PC-3 (cell line): ENCODE measurements around the gene ASTN2. TPM values are rescaled to one million over a fixed set of nuclear protein-coding genes. Genes with fewer than 3 reads are reported as not detected.

Source experiments
- ATAC-seq: fragments of 200-7000 bp; cut with Tn5 transposase; 2 replicates; pipeline ENCODE4 v1.9.1; 2020; ENCODE audit warnings: mild to moderate bottlenecking, moderate library complexity
- BruUV-seq: library from RNA; stranded (reverse); fragments of 400-500 nt; replicated peaks from 2 replicates; lab custom pipeline; 2021; lab: Mats Ljungman, UMichigan
- CTCF ChIA-PET: fragments of 300-600 bp; sonication (Branson Sonifier 250); formaldehyde crosslinking; loops from one replicate; lab custom pipeline; 2022; ENCODE audit warnings: antibody characterized with exemption; lab: Charles Lee
- POLR2A ChIA-PET: fragments of 300-600 bp; sonication (Branson Sonifier 250); formaldehyde crosslinking; loops from one replicate; lab custom pipeline; 2022; ENCODE audit warnings: antibody characterized with exemption; ENCODE audit not compliant: unreplicated experiment; lab: Charles Lee
- DNase-seq: peaks from one replicate; pipeline ENCODE4 v3.0.0-alpha.2; 2015
- H2AFZ ChIP-seq: fragments of 300-600 bp; sonication (generic); 2 replicates; pipeline ENCODE4 v1.6.0; 2016; ENCODE audit warnings: antibody characterized with exemption, low read length
- H3F3A ChIP-seq: fragments of 300-600 bp; sonication (generic); one replicate; pipeline ENCODE4 v1.6.0; 2017; ENCODE audit warnings: antibody characterized with exemption, low read length, control low read depth, mild to moderate bottlenecking; ENCODE audit not compliant: unreplicated experiment
- H3K27ac ChIP-seq: fragments of 300-600 bp; sonication (generic); 2 replicates; pipeline ENCODE4 v1.5.1; 2016; ENCODE audit warnings: mild to moderate bottlenecking, low read length
- H3K27me3 ChIP-seq: fragments of 300-600 bp; sonication (generic); 2 replicates; pipeline ENCODE4 v1.6.1; 2016; ENCODE audit warnings: low read length, mixed read lengths
- H3K36me3 ChIP-seq: fragments of 300-600 bp; sonication (generic); 2 replicates; pipeline ENCODE4 v1.6.1; 2016; ENCODE audit warnings: low read depth, mixed run types, low read length, mixed read lengths
- H3K4me1 ChIP-seq: fragments of 300-600 bp; sonication (generic); 2 replicates; pipeline ENCODE4 v1.5.1; 2016; ENCODE audit warnings: low read length; ENCODE audit not compliant: insufficient read depth
- H3K4me2 ChIP-seq: fragments of 300-600 bp; sonication (generic); 2 replicates; pipeline ENCODE4 v1.6.0; 2016; ENCODE audit warnings: low read length
- H3K4me3 ChIP-seq: fragments of 300-600 bp; sonication (generic); 2 replicates; pipeline ENCODE4 v1.5.1; 2016; ENCODE audit warnings: mild to moderate bottlenecking, low read length, mixed read lengths
- H3K79me2 ChIP-seq: fragments of 300-600 bp; sonication (generic); 2 replicates; pipeline ENCODE4 v1.6.1; 2017; ENCODE audit warnings: low read length, mixed read lengths
- H3K9ac ChIP-seq: fragments of 300-600 bp; sonication (generic); 2 replicates; pipeline ENCODE4 v1.6.0; 2016; ENCODE audit warnings: mild to moderate bottlenecking, low read length
- H3K9me2 ChIP-seq: fragments of 300-600 bp; sonication (generic); replicated peaks from 2 replicates; pipeline ENCODE4 v1.6.1; 2016; ENCODE audit warnings: mixed run types, low read length, mixed read lengths
- H3K9me3 ChIP-seq: fragments of 300-600 bp; sonication (generic); 2 replicates; pipeline ENCODE4 v1.6.1; 2016; ENCODE audit warnings: low read length, mixed read lengths
- H4K20me1 ChIP-seq: fragments of 300-600 bp; sonication (generic); 2 replicates; pipeline ENCODE4 v1.6.1; 2016; ENCODE audit warnings: low read length, mixed read lengths
- CTCF ChIP-seq: fragments of 300-600 bp; sonication (generic); conservative IDR thresholded peaks from 2 replicates; pipeline ENCODE4 v1.5.1; 2017; ENCODE audit warnings: antibody characterized with exemption, low read depth, mild to moderate bottlenecking, low read length
- EZH2 ChIP-seq: fragments of 300-600 bp; sonication (generic); IDR thresholded peaks from one replicate; pipeline ENCODE4 v1.6.1; 2017; ENCODE audit warnings: antibody characterized with exemption, mild to moderate bottlenecking, low read length; ENCODE audit not compliant: unreplicated experiment
- EZH2phosphoT487 ChIP-seq: fragments of 300-600 bp; sonication (generic); IDR thresholded peaks from 2 replicates; pipeline ENCODE4 v1.6.1; 2018; ENCODE audit warnings: mild to moderate bottlenecking, antibody characterized with exemption, low read length, borderline replicate concordance
- intact Hi-C: fragments of 100-400 bp; cut with micrococcal nuclease; formaldehyde crosslinking; loops from 2 replicates; pipeline ENCODE4 v1.9.0; 2023
- total RNA-seq: library from RNA; depleted of rRNA; stranded (reverse); fragments of >200 nt; gene quantifications from 2 replicates; pipeline ENCODE4 v1.2.3, GENCODE V29; 2014

ASTN2 gene
- total RNA-seq, 1 experiment from 2014 or later: 3.5 TPM

GRCh38 chr9:116668970-116669695 lies 745.7 kb downstream of the ASTN2 start:
- no peak overlapping the region for H3K4me2 ChIP-seq
- no peak overlapping the region for H3K27ac ChIP-seq
- TF ChIP-seq CTCF (no peak), EZH2phosphoT487 (no peak), EZH2 (no peak)
- H3K36me3 ChIP-seq: no peaks in the 10 kb centered on the region
- no peak overlapping the region for H3K4me3 ChIP-seq
- no peak overlapping the region for H3K9ac ChIP-seq
- no peaks in the 10 kb centered on the region for H3K4me1 ChIP-seq
- H3K9me3 ChIP-seq: no peaks in the 10 kb centered on the region
- ATAC-seq (no peak), DNase-seq (no peak)
- H3K79me2 ChIP-seq: no peaks in the 10 kb centered on the region
- no peaks in the 10 kb centered on the region for H3F3A ChIP-seq
- no peaks in the 10 kb centered on the region for H3K9me2 ChIP-seq
- ChIA-PET CTCF (no interaction called here), POLR2A (no interaction called here)
- intact Hi-C loops: no loop called here
- BruUV-seq: no TSS peak
- no peaks in the 10 kb centered on the region for H4K20me1 ChIP-seq
- H2AFZ ChIP-seq: no peak overlapping the region
- H3K27me3 ChIP-seq: no peaks in the 10 kb centered on the region

- Histone ChIP-seq H3K4me1 (peaks cover 7% of the 10 kb centered on the region; the same call in 1 of the 2 replicates), H3K4me3 (no peak overlapping the region), H3K9me3 (no peaks in the 10 kb centered on the region), H4K20me1 (no peaks in the 10 kb centered on the region), H3K36me3 (no peaks in the 10 kb centered on the region), H3K9ac (no peak overlapping the region), H3K79me2 (no peaks in the 10 kb centered on the region), H3K27ac (no peak overlapping the region), H3K27me3 (no peaks in the 10 kb centered on the region), H3F3A (no peaks in the 10 kb centered on the region), H2AFZ (no peak overlapping the region), H3K4me2 (no peak overlapping the region), H3K9me2 (no peaks in the 10 kb centered on the region)
- ATAC-seq (no peak), DNase-seq (no peak)
- POLR2A ChIA-PET: no interaction called here
- TF ChIP-seq CTCF: no peak
- TF ChIP-seq EZH2phosphoT487: no peak
- TF ChIP-seq EZH2: no peak
- BruUV-seq: no TSS peak
- CTCF ChIA-PET: no interaction called here
- intact Hi-C loops: loop anchor here (5.0 kb wide), 1 partner anchor 171 kb away; no protein-coding TSS in a partner anchor
Observed at GRCh38 chr9:116663581-116663980, 751.3 kb downstream of the ASTN2 start.

GRCh38 chr9:116662646-116663310 lies 752.1 kb downstream of the ASTN2 start:
- no peaks in the 10 kb centered on the region for H3K9me2 ChIP-seq
- no peaks in the 10 kb centered on the region for H3K27me3 ChIP-seq
- H3K27ac ChIP-seq: no peak overlapping the region
- H3F3A ChIP-seq: no peaks in the 10 kb centered on the region
- no peaks in the 10 kb centered on the region for H3K79me2 ChIP-seq
- TF ChIP-seq EZH2 (no peak), CTCF (no peak), EZH2phosphoT487 (no peak)
- no TSS peak for BruUV-seq
- intact Hi-C loops: loop anchor here (5.0 kb wide), 1 partner anchor 170 kb away; no protein-coding TSS in a partner anchor
- ATAC-seq: no peak
- peaks cover 7% of the 10 kb centered on the region; the same call in 1 of the 2 replicates for H3K4me1 ChIP-seq
- H4K20me1 ChIP-seq: no peaks in the 10 kb centered on the region
- no peak overlapping the region for H3K4me2 ChIP-seq
- H3K4me3 ChIP-seq: no peak overlapping the region
- ChIA-PET POLR2A (no interaction called here), CTCF (no interaction called here)
- no peaks in the 10 kb centered on the region for H3K9me3 ChIP-seq
- H3K9ac ChIP-seq: no peak overlapping the region
- DNase-seq: no peak
- H2AFZ ChIP-seq: no peak overlapping the region
- H3K36me3 ChIP-seq: no peaks in the 10 kb centered on the region
